GM20431 (cell line): ENCODE data around the gene RINT1.
"Not testable (repeated sequence)": the region's sequence is repeated elsewhere in the genome, so short reads cannot be mapped to it uniquely, and the experiment has no call there.

Experiments used
- in situ Hi-C: fragments of 300-500 bp; cut with MseI, MboI; formaldehyde crosslinking; loops from one replicate; pipeline ENCODE4 v1.15.0; 2020; ENCODE audit warnings: low sequenced_read_pairs; ENCODE audit not compliant: unreplicated experiment

RINT1 gene

DNA sequence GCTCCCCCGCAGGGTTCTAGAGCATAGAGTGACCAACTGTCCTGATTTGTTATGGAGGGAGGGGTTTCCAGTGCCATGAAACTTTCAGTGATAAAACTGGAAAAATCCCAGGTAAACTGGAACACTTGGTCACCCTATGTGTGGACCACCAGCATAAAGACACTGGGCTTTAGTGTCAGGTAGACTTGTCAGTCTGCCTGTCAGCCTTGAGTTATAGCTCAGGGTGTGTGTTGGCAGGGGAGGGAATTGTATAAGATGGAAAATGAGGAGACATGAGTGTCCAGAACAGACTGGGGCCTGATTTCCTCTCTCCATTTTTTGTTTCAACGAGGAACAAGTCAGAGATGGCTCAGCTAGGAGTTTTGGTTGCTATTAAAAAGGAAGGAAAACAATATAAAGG is 59.5 kb downstream of the RINT1 start:
- in situ Hi-C loops: no loop called here

DNA sequence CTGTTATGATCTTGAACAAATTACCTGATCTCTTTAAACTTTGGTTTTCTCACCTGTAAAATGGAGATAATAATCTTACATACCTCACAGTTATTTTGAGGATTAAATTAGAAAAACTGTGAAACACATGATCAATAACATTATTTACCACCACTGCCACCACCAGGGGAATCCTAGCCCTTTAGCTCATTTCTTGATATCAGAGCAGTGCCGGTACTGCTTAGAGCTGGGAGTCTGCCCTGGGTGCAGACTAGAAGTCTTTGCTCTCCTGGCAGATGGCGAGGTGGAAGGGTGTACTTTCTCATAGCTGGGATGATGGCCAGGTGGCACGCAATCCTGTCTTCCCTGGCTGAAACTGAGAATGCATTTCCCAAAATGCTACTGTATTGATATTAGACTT is 62.0 kb downstream of the RINT1 start:
- in situ Hi-C loops: no loop called here

DNA sequence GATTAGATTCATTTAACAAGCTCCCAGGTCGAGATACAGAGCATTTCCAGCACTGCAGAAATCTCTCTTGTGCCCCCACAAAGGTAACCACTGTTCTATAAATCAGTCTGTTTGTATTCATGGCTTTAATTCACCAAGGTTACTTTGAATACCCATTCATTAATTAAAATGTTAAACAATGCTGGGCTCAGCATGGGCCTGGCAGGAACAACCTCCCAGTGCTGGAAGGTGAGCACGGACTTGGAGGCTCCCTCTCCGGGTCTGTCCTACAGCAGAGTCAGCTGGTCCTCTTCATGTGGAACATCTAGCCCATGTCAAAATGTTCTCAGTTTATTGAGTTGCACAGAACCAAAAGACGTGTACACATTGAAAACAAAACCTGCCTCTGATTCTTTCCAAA is 64.9 kb downstream of the RINT1 start:
- in situ Hi-C loops: no loop called here

DNA sequence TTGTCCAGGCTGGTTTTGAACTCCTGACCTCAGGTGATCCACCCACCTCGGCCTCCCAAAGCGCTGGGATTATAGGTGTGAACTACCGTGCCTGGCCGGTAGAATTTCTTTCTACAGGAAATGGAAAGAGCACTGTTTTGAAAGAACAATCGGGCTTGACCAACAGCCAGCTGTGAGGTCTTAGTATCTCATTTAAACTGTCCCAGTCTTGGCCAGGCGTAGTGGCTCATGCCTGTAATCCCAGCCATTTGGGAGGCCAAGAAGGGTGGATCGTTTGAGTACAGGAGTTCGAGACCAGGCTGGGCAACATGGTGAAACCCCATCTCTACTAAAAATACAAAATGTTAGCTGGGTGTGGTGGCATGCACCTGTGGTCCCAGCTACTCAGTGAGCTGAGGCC is 67.1 kb downstream of the RINT1 start:
- in situ Hi-C loops: not testable (repeated sequence)

DNA sequence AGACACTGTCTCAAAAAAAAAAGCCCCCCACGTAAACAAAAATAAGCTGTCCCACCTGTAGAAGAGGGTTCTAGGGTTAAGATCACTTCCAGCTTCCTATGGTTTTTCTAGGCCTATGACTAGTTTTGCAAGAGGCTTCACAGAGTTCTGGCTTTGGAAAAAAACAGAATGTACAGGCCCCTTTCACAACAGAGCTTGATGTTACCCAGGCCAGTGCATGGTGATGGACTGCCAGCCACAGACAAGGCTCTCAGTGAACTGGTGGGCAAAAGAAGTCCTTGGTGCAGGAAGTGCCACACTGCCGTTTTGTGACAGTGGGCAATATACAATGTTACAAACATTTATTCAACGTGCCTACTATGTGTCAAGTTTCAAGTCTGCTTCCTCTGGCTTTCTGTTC is 67.5 kb downstream of the RINT1 start:
- in situ Hi-C loops: no loop called here

DNA sequence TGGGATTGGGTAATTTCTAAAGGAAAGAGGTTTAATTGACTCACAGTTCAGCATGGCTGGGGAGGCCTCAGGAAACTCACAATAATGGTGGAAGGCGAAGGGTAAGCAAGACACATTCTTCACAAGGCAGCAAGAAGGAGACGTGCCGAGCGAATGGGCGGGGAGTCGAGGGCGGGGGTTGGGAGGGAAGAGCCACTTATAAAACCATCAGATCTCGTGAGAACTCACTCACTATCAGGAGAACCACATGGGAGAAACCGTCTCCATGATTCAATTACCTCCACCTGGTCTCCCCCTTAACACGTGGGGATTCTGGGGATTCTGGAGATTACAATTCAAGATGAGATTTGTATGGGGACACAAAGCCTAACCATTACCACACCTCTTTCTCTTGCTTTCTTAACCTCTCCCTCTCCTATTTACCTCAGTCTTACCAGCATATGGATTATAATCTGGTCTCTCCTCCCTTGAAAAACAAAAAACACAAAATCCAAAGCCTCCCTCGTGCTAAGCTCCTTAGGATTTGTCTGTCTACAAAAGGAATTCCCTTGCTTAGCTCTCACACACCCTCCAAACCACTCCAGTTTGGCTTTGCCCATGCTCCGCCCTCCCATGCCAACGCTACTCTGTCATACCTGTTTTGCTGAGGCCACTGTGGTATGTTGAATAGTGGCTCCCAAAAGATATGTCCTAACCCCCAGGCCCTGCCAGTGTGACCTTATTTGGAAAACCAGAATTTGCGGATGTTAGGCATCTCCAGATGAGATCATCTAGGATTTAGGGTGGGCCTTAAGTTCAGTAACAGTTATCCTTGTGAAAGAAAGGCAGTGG is 68.9 kb downstream of the RINT1 start:
- in situ Hi-C loops: no loop called here

DNA sequence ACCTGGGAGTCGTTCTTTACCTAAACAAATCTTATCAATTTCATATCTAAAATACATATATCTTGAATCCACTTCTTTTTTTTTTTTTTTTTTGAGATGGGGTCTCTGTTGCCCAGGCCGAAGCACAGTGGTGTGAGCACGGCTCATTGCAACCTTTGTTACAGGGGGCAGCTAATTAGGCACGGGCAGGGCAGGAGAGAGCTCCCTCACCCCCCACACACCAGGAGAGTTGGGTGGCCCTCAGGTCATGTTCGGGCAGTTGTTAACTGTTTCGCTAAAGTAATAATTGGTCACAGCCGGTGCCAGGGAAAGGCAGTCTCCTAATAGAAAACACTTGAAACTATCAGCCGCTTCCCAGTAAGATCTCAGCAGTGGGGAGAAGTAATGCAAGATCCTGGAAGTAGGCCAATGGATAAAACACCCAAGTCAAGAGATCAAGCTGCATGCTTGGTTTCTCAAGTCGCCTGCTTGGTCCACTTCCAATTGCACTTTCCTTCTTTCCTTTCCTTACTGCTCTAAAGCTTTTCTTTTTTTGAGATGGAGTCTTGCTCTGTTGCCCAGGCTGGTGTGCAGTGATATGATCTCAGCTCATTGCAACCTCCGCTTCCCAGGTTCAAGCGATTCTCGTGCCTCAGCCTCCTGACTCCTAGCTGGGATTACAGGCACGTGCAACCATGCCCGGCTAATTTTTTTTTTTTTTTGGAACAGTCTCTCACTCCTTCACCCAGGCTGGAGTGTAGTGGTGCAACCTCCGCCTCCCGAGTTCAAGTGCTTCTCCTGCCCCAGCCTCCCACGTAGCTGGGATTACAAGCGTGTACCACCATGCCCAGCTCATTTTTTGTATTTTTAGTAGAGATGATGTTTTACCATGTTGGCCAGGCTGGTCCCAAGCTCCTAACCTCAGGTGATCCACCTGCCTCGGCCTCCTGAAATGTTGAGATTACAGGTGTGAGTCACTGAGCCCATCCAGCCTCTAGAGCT is 70.6 kb downstream of the RINT1 start:
- in situ Hi-C loops: no loop called here

DNA sequence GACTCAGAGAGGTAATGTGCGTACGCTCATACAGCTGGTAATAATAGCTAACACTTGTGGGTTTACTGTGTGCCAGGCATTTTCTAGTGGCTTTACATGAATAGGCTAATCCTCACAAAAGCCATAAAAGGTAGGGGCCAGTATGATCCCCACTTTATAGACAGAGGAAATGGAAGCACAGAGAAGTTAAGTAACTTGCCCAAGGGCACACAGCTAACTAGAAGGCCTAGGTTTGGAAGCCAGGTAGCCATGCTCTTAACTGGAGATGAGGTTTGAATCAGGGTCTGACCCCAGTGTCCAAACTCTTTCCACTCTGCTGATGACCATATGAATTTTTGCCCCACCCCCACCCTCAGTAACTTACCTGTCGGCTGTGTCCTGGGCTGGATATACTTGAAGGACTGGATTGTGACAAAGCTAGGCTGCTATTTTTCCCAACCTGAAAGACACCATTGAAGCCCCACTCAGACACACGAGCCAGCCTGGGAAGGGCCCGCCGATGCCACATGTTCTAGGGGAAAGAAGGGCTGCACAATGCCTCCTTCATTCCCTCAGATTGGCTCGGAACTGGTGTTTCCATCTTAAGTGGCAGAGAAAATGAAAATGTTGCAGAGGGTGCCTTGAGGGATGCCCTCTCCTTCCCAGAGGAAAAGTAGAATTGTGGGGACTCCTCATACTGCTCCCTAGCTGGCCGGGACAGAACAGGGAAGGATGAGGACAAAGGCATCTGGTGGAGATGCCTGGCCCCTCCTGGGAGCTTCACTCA is 78.3 kb downstream of the RINT1 start:
- in situ Hi-C loops: no loop called here

DNA sequence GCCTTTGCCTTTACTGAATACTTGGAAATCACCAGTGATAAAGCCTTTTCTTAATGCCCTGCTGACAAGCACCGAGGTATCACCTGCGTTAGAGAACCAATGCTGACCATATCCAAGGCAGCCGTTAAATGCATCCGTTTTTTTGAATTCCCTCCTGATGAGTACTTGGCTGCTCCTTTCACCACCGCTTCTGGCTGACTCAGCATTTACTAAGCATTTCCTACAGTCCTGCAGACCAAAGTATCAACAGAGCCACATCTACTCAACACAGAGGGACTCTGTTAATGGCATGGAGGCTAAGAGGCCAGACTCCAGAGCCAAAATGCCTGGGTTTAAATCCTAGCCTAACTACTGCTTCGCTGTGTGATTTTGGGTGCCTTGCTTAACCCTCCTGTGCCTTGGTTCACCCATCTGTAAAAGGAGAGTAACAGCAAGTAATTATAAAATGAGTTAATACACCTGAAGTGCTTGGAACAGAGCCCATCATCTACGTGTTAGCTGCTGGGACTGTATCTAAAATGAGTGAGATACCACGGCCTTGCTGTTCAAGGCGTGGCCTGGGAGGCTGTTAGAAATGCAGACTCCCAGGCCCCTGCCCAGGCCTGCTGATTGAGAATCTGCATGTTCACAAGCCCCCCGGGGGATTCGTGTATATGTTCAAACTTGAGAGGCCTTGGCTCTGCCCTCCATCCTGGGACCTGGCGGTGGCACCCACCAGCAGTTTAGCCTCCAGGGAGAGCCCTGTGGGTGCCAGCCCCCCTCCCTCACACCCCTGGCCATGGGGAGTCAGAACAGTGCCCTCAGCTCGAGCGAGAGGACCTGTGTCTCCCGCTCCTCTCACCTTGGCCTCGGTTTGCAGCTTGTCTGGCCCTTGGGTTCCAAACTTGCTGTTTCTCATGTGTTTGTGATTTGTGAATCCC is 80.1 kb downstream of the RINT1 start:
- in situ Hi-C loops: no loop called here

DNA sequence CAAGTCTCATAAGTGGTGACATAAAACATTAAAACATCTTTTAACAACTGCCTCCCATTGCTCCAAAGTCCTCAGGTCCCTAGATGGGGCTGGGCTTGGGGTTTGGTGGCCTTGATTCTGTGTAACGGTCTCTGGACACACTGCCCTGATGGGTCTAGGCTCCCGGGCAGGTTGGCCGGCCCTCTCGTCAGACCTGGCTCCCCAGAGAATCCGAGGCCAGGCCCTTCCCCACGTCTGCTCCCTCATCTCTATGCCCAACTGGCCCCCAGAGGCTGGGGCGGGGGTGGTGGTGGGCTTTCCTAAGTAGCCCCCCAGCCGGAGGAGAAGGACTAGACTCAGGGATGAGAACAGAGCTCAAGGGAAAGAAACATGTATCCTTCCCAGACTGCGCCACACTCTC is 80.8 kb downstream of the RINT1 start:
- in situ Hi-C loops: no loop called here

DNA sequence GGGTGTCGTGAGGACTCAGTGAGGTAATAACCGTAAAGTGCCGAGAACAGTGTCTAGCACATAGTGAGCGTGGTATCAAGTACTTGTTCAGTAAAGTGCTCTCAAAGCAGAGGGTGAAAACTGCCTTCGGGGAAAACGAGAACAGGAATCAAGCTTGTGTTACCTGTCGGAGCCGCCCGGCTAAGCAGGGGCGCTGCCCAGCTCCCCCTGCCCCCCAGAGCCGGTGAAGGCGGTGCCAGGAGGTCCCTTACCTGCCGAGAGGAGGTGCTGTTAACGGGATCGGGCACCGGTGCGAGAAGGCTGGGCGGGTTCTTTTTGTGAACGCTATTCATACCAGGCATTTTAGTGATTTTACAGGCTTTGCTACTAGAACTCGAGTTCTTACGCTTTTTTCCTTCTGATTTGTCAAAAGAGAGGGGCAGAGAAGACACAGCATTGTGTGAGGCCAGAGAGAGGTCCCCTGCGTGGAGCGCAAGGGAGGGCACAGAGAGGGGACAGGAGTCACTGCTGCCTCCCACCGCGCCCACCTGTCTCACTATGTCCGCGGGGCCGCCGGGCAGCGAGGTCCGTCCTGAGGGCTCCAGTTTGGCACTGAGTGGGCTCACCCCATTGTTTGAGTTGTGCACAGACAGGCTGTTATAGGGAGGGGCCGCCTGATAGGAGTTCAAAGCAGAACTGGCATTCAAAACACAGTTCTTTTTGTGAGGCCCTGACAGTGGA is 81.8 kb downstream of the RINT1 start:
- in situ Hi-C loops: no loop called here

DNA sequence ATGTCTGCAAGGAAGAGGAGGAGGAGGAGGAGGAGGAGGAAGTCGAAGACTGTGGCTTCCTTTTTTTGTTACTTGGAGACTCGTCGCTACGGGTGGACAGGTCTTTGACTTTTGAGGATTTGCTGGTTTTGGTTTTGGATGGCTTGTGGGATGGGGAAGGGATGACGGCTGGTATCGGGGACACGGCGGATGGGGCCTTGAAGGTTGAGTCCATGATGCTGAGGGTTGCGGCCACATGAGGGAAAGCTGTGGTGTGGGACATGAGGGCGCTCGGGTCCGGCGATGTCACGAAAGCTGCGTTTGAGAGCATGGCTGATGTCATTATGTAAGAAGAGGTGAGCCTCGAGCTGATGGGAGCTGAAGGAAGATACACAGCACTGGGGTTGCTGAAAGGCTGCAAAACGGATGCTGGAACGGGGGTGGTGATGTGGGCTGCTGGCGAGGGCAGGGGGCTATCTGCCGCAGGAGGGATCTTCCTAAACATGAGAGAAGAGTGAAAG is 82.4 kb downstream of the RINT1 start:
- in situ Hi-C loops: no loop called here
